Activated CD4-positive, alpha-beta T cell treated with anti-CD3 and anti-CD28 coated beads for 48 hours (primary cell): ENCODE results near the gene NHERF1.
A peak's percentile ranks its signal among the peaks of the same experiment; 100 is the strongest.

Experiments
- DNase-seq: peaks from one replicate; pipeline ENCODE4 v3.0.0-alpha.2; 2020

The NHERF1 gene

DNA sequence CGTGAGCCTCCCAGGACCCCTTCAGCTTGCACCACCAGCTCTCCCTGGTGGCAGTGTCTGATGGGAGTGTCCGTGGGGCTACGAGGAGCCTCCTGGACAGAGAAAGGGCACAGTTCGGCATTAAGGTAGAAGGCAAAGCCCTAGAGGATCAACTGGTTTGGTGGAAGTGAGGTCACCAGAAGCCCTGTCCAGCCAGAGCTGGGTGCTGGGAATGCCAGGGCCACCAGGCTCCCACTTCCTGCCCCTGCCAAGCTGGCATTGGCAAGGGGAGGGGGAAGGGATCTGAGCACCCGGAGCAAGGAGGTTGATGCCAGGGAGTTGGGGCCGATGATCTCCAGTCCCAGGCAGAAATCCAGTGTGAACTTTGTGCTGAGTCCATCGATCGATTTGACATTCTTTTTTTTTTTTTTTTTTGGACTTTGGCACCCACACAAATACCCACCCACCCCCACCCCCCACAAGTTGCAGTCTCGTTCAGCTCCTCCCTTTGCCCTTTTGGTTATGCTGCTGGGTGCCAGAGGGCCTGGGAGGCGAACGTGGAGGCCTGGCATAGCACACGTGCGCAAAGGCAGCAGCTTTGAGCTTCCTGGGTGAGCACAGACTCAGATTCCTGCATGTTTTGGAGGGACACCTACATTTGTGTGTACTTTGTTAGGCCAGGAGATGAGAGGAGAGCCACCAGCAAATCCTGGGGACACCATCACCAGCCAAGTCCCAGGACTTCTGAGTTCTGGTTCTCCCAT is 2.1 kb downstream of the NHERF1 start:
- peak; percentile 45 for DNase-seq

DNA sequence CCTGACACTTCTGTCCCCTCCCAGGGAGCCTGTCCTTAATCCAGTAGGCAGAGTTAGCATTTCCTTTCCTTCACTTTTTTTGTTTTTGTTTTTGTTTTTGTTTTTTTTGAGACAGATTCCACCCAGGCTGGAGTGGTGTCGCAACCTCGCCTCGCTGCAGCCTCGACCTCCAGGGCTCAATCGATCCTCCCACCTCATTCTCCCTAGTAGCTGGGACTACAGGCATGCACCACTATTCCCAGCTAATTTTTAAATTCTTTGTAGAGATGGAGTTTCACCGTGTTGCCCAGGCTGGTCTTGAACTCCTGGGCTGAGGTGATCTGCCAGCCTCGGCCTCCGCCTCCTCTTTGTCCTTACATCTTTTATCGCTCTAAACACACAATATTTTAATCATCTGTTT is 4.0 kb downstream of the NHERF1 start:
- DNase-seq, result no peak

DNA sequence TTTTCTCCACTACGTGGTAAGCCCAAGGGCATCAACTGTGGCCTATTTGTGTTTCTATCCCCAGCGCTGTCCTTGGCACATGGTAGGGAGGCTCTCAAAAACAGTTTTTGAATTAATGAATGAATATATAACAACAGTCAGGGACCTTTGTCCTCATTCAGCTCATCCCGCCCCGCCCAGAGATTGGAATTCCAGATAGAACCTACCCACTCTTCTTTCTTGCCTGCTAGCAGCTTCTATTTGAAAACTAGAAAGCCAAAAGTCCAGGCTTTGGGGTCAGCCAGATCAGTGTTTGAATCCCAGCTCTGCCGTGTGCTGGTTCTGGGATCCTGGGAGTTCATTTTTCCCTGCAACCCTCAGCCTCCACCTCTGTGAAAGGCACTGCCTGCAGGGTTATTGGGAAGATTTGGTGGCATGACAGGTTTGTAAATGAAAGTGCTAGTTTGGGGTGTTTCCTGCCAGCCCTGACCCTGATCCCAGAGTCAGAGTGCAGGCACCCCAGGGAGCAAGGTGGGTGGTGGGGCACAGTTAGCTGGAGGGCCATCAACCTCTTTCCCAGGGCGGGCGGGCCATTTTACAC is 4.5 kb downstream of the NHERF1 start:
- DNase-seq, result no peak

DNA sequence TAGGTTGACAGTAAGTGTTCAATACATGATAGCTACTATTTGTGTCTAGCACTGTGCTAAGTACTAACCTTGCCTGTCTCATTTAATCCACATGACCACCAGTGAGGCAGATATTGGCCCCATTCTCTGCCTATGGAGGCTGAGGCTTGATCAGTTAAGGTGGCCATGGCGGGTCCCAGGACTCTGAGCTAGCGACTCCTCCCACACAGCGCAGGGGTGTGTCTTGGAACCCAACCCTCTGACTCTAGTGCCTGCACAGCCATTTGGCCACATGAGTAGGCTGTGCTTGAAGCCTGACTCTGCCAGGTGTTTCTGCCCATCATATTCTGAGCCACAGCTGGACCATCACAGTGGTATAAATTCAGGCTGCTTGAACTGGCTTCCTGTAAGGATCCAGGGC is 6.4 kb downstream of the NHERF1 start:
- DNase-seq, result no peak

DNA sequence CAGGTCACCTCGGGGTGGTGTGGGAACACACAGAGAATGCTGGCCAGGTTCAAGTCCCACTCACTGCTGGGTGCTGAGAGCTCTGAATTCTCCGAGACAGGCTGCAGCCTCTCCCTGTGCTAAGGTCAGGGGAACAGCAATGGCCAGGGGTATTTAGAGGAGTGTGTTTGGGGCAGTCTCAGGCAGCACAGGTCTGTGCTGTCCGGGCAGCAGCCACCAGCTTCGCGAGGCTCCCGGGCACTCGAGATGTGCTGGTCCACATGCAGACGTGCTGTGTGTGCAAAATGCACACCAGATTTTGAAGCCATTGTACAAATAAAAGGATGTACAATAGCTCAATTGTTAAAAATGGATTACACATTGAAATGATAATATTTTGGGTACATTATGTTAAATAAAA is 7.1 kb downstream of the NHERF1 start:
- DNase-seq, result no peak

DNA sequence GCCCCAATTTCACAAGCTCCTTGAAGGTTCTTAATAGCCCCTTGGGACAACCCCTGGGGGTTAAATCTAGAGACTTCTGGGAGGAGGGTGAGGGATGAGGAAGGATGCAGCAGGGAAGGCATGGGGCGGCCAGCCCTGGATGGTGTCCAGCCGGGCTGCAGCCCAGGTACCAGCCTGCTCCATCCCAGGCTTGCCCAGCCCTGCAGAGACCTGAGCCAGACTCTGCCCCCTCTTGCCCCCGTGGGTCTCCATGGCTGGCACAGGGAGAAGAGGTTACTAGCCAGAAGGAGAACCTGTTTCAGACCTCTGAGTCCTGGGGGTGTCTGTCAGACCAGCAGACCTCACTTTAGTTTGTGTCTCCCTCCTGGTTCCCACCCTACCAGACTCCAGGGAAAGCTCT is 8.5 kb downstream of the NHERF1 start:
- no peak for DNase-seq

DNA sequence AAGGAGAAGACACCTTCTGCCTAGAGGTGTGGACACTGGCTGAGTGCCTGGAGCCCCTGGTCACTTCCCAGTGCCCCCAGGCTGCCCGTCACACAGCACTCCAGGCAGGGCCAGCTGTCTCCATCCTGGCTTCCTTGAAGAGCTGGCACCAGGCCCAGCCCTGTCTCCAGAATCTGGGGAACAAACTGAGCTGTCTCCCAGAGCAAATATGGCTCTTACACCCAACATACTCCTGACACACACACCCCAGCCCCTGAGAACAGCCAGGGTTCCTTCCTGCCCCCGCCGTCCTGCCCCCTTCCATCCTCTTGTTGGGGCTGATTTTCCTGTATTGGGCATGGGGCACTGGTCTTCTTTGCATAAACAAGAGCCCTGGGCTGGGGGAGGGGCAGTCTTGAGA is 9.1 kb downstream of the NHERF1 start:
- DNase-seq, result no peak

DNA sequence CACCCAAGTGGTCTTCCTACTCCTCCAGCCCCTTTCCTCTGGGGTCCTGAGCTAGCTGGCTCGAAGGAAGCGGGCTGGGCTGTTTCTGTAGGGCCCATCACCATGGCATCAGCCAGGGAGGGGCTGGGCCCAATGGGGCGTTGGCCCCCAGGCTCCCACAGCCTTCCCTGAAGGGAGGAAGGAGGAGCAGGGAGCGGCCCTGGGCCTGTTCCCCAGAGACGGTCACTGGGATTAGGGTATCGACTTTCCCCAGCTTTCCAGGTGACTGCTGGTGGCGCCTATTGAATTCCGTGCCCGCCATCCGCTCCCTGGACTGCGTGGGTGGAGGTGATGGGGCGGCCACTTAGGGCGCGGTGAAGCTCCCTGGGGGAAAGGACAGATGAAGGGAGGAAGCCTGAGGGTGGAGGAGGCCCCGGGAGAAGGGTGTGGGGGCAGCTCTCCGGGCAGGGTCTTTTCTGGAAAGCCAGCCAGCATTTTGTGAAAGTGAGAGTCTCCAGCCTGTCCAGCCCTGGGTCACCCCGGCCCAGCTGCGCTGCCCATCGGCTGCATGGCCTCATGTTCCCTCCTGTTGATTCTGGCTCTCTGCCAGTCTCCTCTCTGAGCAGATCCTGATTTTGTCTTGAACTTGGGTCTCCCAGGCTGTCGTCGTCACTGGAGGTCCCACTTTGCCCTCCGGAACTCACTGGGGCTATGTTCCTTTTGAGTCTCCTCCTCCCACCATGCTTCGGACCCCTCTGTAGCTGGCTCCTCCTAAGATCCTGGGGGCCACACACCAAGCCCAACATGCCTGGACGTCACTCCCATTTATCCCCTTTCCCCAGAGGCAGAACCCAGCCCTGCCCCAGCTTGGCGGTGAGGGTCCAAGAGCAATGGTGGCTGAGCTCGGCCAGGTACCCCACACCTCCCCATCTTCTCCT is 9.8 kb downstream of the NHERF1 start:
- no peak for DNase-seq

DNA sequence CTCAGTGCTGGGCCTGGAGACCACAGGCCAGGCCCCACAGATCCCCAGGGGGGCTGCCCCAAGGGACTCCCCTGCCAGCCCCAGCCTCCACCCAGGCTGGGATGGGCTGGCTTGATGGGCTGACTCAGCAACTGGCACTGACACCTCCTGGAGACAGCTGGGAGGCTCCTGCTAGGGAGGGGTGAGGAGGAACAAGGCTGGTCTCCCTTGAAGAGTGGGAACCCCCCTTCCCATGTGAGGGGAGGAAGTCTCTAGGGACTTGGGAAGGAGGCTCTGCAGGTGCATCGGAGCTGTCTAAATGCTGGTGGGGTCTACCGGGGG is 10.4 kb downstream of the NHERF1 start:
- DNase-seq, result no peak

DNA sequence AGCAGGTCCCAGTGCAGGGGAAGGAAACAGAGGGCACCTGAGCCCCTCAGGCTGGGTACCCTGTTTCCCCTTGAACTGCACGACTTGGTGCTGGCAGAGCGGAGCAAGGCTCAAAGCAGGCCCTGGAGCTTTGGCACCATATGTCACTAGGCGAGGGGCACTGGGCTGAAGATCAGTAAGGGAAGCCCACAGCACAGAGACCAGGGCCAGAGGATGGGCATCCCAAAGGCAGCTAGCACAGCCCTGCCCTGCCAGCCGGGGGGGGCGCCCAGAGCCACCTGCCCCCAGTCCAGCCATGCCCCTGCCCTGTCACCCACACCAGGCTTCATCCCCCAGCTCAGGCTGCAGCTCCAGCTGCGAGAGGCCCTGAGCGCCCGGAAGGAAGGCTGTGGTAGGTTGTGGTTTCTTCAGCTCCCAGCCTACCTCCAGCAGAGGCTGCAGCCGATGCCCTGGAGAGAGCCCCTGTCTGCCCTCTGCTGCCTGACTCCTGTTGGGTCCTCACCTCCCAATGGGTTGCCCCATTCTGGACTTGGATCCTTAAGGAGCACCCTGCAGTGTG is 10.9 kb downstream of the NHERF1 start:
- peak; percentile 58 for DNase-seq

DNA sequence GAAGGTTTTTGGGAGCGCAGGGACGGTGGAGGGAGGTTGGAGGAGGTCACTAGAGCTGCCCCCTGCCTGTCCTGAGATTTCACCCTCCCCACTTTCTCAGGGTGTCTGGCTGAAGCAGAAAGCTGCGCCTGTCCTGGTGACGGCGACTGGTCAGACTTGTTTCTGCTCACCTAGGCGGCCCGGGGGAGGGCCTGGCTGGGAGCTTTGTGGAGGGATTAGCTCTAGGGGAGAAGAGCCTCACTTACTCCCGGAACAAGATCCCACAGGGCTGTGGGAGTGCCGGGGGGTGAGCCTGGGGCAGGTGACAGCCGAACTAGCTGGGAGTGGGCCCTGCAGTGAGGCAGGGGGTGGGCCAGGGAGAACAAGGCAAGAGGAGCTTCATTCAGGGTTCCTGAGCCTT is 11.5 kb downstream of the NHERF1 start:
- DNase-seq, result no peak

DNA sequence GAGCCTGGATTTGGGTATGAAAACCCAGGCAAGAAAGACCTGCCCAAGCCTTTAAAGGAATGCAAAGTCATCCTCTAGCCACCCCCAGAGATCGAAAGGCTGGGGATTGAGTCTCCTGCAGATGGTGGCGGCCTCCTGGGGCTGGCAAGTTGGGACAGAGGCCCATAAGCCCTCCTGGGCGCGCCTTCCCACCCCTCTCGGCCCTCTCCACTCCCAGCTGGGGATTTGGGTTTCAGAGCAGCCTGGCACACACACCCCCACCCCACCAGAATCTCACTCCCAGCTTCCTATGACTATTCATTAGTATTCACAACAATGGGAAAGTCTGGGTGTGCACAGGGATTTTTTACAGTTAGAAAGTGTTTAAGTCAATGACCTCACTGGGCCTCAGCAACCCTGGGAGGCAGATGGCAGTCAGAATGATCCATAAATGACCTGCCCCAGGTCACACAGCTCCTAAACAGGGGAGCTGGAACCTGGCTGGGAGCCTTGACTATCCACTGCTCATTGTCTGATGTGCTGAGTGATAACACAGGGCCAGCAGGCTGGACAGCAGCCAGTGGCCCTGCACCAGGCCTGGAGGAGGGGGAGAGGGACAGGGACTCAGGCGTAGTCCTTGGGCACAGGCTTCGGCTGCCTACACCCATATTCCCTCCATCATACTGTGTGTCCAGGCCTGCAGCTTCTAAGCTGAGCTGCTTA is 12.1 kb downstream of the NHERF1 start:
- DNase-seq, result no peak

DNA sequence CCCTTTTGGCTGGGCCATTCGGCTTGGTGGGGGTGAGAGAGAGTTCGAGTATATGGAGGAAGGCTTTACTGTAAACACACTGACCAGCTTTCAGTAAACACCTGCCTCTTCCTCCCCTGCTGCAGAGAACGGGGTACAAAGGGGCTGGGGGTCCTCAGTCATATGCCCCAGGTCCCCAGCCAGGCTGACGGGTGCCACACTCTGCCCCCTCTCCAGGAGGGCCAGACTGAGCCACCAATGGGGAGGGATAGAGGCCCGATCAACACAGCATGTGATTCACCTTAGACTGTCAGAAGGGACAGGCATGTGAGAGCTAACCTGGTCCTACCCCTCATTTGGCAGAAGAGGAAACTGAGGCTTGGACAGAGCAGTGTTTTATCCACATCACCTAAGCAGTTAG is 13.0 kb downstream of the NHERF1 start:
- no peak for DNase-seq

DNA sequence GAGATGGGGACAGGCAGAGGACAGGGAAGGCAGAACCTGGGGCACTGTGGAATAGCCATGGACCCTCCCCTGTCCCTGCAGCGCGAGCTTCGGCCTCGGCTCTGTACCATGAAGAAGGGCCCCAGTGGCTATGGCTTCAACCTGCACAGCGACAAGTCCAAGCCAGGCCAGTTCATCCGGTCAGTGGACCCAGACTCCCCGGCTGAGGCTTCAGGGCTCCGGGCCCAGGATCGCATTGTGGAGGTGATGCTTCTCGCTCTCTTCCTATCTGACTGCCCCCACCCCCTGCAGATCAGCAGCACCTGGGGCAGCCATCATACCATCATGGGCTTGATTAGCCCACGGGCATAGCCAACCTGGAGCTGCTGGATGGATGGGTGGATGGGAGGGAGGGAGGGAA is 13.5 kb downstream of the NHERF1 start:
- no peak for DNase-seq

DNA sequence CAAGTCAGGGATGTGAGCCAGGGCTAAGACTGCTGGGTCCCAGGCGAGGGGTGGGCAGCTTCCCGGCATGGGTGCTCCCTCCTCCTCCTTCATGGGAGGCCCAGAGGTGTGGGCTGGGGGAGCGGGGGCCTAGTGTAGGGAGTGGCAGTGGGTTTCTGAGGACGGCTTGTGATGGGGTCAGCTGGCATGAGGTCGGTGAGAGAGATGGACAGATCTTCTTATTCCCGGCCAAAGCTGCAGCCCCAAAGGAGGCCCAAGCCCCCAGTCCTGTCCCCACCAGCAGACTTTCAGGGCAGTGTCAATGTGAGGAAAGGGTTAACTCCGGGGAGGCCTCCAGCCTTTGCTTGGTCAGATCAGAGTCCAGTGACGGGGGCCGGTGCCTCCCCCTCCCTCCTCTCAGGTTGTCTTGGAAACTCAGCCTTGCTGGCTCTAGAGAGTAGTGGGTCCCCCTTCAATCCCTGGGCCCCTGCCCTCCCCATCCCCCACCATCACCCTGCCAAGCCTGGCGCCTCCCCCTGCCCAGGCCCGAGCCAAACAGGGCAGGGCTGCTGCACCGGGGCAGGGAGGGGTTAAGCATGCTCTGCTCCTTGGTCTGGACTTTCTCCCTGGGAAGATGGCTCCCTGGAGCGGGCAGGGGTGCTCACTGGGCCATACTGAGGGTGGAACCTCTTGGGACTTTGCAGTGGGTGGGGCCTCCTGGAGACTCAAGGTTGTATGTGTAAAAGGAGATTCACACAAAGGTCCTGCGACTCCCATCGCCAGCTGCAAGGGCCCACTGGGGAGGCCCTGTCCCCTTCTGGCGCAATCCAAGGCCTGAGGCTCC is 15.3 kb downstream of the NHERF1 start:
- DNase-seq, result no peak

DNA sequence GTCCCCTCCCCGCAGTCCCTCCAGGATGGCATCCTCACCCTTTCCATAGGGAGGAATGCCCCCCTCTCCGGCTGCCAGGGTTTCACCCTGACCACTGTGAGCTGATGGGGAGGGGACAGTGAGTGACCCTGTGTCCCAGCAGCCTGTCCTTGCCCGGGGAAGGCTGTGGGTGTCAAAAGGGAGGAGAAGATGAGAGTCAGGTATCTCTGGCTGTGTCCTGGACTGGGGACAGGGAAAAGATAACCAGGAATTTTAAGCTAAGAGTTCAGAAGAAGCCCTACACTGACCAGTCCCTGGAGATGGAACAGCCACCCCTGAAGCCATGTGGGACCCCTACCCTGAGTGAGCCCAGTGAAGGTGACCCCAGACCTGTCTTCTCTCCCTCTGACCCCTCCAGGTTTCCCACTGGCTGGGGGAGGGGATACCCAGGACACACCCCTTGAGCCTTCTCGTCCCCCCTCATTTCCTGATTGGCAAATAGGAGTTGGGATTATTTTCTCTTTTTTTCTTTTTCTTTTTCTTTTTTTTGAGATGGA is 16.4 kb downstream of the NHERF1 start:
- DNase-seq, result no peak

DNA sequence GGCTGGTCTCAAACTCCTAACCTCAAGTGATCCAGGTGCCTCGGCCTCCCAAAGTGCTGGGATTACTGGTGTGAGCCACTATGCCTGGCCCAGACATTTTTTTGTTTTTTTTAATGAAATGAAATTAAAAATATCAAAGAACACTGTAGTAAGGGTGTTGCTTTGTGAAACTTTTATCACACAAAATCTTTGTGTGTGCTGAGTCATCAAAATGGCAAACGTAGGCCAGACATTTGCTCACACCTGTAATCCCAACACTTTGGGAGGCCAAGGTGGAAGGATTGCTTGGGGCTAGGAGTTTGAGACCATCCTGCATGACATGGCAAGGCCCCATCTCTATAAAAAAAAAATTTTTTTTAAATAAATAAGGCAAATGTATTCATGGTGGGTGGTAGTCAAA is 18.0 kb downstream of the NHERF1 start:
- DNase-seq, result no peak

DNA sequence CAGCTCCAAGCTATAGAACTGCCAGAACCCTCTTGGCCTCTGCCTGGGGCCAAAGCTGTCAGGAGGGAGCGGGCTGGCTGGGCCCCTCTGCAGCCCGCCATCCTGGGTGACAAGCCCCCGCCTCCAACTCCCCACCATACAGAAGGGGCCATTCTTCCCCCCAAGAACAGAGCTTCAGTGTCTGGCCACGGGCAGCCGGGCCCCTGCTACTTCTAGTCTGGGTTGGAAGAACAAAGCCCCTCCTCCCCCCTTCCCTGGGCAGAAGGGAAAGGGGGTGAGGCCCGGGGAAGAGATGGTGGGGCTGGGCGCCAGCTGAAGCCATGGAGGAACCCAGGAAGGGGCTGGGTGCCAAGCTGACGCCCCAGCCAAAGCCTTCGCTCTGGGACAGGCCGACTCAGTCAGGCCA is 18.7 kb downstream of the NHERF1 start:
- no peak for DNase-seq

DNA sequence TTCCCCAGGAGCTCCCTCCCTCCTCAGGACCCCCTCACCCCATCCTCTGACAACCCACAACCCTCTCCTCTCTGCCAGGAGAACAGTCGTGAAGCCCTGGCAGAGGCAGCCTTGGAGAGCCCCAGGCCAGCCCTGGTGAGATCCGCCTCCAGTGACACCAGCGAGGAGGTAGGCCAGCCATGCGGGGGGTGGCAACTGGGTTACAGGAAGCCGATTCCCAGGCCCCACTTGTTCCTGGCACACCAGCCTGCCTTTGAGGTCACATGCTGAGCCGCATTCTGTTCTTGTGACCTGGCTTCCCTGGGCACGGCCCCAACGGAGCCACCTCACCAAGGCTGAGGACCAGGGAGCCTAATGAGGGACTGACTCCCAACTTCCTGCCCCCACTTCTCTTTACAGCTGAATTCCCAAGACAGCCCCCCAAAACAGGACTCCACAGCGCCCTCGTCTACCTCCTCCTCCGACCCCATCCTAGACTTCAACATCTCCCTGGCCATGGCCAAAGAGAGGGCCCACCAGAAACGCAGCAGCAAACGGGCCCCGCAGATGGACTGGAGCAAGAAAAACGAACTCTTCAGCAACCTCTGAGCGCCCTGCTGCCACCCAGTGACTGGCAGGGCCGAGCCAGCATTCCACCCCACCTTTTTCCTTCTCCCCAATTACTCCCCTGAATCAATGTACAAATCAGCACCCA is 19.8 kb downstream of the NHERF1 start:
- DNase-seq, result no peak

DNA sequence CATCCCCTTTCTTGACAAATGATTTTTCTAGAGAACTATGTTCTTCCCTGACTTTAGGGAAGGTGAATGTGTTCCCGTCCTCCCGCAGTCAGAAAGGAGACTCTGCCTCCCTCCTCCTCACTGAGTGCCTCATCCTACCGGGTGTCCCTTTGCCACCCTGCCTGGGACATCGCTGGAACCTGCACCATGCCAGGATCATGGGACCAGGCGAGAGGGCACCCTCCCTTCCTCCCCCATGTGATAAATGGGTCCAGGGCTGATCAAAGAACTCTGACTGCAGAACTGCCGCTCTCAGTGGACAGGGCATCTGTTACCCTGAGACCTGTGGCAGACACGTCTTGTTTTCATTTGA is 20.3 kb downstream of the NHERF1 start:
- no peak for DNase-seq

DNA sequence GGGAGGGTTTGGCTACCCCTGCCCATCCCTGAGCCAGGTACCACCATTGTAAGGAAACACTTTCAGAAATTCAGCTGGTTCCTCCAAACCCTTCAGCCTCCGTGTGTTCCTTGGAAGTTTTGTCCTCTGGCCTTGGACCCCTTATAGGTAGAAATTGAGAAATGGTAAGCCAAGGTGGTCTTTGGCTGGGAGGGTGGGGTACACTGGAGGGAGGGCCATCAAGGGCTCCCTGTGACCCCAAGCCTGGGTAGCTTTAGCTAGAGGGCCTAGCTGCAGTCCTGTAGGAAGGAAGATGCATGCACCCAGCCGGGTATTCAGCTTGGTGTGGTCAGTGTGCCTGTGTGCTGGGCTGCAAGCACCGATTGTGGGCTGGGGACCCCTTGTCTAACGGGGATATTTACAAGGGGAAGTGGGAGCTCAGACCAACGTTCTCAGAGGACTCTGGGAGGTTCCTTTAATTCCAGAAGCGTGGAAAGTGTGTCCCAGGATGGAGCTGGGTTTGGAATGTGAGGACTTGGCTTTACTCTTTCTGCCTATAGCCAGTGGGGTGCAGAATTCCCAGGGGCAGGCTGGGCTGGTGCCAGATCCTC is 20.9 kb downstream of the NHERF1 start:
- DNase-seq, result no peak
